GM19240 (cell line): ENCODE results near the gene GLIS1.

Experiments
- DNase-seq: peaks from one replicate; pipeline ENCODE4 v3.0.0; 2011; ENCODE audit warnings: low spot score; ENCODE audit not compliant: insufficient read length

GLIS1 gene

DNA sequence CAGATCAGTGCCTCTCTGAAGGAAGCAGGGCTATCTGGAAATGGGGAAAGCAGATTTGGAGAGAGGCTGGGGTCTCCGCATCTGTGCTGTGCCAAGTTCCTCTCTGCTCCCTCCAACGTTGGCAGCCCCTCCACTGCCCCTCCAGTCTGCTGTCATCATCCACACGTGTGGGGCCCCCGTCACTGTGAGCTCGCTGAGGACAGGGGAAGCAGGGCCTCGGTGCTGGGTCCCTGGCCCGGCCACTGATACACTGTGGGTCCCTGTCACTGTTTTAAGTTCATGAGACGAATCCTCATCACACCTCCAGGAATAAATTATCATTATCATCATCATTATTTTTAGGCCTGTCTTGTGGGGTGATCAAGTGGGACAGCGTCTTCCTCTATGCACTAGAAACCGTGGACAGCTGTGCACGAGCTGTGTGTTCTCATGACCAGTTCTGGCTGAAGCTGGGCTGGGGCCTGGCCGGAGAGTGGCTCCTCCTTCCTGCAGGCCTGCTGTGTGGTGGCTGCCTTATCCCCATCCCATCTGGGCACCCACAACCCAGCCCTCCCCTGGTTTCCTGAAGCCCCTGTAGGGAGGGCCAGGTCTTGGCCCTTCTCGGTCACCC lies 227.5 kb downstream of the GLIS1 start:
- DNase-seq, result no peak

DNA sequence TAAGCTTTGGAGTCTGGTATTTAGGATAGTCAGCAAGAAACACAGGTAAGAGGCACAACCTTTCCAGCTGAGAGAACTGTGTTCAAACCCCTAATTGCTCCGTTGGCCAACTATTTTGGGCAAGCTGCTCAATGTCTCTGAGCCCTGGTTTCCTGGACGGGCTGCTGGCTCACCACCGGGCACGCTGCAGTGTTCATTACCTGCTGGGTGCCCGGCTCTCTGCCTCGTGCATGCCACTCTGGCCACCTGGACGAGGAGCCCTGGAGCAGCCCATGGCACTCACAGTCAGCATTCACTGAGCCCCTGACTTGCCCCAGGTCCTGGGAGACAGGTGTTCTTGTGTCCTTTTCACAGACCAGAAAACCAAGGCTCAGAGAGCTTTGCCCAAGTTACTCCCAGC lies 228.7 kb downstream of the GLIS1 start:
- DNase-seq, result no peak

DNA sequence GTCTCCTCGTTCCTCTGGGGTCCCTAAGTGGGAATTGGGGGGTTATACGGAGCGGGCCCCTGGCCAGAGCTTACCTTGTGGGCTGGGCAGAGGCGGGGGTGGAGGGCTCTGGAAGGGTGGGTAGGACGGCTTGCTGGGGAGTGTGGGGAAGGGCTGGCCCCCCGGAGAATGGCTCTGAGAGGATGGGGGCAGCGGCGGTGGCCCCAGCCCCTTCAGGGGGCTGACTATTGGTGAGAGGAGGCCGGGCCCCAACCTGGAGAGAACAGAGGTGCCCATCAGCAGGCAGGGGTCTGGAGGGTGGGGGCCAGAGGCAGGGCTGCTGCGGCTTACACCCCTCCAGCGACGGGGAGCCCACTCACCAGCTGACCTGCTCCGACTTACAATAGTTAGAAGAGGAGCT lies 229.2 kb downstream of the GLIS1 start:
- no peak for DNase-seq

DNA sequence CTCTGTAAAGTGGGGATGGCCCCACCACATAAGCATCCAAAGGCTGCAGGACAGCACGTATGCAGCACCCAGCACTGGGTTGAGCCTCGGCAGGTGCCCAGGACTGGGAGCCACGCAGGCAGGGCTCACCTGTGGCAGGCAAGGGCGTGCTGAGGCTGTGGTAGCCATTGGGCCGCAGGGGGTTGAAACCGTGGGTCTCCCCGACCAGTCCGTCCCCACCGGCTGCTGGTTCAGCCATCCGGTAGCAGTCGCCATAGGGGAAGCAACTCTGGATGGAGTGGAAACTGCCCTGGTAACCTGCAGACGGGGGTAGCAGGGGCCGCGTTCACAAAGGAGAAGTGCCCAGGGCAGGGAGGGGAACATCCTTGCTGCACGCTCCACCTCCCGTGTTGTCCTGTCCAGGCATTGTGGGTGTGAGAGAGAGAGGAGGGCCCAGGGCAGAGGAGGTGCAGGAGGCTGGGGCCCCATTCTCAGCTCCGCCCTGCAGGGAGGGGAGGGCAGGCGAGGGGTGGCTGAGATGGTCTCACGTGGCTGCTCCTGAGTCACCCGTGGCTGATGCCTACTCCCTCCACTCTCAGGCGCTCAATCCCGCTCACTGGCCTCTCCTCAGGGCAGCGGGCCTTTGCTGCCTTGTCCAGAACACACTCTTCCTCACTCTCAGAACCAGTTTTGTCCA lies 229.8 kb downstream of the GLIS1 start:
- no peak for DNase-seq

DNA sequence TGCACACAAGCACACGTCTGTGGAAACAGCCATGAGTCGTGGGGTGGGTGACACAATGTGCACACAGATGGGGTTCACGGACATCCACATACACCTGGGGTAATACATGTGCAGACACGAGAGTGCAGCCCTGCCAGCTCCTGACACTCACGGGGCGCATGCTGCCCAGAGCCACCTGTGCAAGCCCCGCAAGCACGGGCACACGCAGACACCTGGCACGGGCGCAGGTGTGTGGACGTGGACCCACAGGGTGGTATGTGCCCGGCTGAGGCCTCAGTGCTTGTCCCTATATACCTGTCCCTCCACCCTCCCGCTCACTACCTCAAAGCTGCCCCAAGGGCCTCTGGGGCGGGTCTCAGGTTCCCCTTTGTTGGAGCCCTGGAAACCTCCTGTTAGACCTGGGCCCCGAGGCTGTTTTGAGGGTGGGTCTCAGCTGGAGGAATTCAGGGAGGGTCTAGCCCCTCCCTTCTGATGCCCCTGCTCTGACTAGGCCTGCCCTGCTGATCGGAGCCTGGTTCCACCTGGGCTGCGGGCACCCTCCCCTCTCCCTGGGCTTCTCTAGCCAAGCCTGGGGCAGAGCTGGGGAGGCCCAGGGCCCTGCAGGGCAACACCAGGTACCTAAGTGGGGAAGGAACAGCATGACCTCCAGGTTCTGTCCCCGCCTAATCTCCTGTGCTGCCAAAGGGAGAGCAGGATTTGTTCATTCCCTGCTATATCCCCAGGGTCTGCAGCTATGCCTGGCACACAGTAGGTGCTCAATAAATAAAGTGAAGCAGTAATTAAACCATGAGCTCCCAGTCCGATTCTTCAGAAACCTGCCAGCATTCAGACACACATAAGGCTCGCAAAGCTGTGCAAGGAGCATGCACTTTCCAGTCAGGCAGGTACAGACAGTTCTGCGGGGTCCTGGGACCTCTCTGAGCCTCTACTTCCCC lies 230.6 kb downstream of the GLIS1 start:
- no peak for DNase-seq

DNA sequence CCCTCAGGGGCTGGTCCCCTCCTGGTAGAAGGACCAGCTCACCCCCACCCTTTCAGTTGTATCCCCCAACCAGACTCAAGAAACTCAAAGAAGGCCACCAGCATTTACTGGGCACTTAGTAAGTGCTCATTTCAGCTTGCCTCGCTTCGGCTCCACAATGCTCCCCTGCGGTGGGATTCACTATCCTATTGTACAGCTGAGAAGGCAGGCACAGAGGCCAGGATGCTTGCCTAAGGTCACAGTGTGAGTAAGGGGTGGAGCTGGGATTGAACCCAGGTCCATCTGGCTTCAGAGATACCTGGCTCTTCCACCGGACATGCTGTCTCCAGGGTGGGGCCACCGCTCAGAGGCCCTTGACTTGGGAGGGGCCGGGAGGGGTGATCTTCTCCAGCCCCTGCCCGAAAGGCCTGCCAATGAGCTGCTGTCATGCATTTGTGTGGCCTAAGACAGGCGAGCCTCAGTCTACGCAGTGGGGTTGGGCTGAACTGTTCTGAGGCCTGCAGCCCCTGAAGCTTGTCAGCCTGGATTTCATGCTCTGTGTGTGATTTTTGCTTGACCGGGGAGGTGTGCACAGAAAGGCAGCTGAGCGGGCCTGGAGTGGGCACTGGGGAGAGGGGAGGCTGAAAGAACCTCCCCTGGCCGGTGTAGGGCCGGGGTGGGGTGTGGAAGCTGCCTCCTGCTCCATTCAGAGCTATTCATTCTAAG lies 231.7 kb downstream of the GLIS1 start:
- no peak for DNase-seq

DNA sequence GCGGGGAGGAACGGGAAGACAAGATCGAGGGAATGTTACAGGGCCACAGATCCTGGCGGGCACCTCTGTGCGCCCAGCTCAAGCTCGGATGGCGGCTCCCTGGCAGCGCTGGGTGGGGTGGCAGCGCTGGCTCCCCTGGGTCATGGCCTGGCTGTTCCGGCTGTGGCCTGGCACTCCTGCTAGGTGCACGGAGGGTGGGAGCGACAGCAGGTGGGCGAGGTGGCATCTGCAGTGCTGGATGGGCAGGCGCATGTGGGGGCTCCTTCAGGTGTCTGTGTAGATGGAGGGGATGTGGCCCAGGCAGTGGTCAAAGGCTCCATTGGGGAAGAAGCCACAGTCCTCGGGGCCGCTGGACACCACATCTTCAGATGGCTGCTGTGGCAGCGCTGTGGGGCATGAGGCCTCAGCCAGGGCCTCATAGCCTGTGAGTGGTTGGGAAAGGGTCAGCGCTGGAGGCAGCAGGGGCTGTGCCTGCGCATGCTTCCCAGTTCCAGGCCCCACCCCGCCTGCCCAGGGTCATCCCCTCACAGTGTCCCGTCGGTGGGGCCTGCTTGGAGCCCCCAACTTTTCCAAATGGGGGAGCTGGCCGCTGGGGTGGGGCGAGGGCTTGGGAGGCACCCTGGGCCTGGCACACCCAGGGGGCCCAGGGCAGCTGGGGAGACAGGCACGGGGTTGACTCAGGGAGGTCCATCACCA lies 232.5 kb downstream of the GLIS1 start:
- no peak for DNase-seq

DNA sequence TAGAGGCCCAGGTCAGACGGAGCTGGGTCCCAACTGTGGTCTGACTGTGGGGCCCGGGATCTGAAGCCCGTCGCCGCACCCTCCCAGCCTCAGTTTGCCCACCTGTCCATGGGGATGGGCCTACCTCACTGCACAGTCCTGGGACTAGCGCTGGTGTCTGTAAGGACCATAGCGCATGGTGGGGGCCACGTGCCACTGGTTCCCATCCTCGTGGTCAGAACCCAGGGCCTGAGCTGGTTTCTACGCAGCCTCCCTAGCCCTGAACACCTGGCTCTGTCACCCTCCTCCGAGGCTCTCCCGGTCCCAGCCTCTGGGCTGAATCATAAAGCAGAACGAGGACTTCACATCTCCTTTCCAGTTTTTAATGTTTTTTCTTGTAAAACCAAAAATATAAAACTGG lies 233.1 kb downstream of the GLIS1 start:
- DNase-seq, result no peak

DNA sequence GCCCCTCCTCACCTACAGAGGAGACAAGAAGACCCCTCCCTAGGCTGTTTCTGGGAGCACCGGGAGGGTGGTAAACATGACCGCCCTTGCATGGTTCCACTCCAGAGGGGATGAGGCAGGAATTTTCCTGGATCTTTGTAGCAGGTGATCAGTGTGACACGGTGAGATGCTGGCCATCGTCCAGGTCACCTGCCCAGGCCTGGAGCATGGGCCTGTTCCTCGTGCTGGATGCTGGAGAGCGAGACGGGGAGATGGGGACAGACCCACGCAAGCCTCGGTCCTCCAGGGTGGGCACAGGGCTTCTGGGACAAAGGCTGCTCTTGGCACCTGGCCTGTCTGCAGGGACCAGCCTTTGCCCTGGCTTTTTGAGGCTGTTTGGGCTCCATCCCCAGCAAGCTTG lies 233.6 kb downstream of the GLIS1 start:
- no peak for DNase-seq

DNA sequence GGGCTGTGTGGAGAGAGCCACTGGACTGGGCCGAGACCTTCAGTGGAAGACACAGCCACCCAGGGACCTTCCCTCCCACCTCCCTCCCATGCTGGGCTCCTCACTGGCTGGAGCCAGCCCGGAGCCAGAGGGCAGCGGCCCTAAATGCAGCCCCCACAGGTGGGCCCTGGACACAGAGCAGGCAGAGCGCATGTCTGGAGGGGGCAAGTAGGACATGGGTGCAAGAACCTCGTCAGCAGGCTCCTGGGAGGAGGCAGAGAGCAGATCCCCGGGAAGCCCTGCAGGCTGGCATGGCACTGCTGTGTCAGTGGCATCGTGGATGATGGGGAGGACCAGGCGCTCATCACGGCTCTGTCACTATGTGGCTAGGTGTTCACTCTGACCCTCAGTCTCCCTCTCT lies 234.1 kb downstream of the GLIS1 start:
- DNase-seq, result no peak

DNA sequence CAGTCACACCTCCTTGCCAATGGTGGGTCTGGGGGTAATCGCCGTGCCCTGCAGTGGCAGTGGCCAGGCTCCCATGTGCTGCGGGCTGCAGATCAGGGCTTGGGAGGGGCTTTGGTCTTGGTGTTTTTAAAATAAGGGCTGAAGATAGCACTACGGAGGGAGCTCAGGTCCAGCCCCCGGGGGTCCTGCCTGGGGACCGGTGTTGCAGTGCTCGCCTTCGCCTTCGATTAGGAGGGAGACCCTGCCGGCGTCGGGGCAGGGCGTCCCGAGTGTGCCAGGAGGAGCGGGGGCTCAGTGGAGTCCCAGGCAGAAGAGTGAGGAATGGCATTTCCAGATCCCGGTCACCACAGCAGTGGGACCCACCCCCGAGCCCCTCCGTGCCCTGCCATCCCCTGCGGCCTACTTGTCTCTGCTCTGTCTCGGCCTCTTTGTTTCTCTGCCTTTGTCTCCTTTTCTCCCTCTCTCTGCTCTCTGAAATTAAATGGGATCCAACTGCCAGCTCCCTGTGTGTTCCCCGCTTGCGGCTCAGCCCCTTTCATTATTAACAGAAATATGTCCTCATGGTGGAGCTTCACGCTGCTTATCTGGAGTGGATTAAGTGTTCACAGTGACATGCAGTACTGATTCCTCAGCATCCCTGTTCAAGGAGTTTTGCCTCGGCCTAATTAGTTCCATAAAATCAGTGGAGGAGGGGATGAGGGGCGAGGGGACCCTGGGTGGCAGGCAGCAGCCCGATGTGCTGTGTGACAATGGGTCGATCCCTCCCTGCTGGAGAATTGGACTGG lies 235.3 kb downstream of the GLIS1 start:
- no peak for DNase-seq

DNA sequence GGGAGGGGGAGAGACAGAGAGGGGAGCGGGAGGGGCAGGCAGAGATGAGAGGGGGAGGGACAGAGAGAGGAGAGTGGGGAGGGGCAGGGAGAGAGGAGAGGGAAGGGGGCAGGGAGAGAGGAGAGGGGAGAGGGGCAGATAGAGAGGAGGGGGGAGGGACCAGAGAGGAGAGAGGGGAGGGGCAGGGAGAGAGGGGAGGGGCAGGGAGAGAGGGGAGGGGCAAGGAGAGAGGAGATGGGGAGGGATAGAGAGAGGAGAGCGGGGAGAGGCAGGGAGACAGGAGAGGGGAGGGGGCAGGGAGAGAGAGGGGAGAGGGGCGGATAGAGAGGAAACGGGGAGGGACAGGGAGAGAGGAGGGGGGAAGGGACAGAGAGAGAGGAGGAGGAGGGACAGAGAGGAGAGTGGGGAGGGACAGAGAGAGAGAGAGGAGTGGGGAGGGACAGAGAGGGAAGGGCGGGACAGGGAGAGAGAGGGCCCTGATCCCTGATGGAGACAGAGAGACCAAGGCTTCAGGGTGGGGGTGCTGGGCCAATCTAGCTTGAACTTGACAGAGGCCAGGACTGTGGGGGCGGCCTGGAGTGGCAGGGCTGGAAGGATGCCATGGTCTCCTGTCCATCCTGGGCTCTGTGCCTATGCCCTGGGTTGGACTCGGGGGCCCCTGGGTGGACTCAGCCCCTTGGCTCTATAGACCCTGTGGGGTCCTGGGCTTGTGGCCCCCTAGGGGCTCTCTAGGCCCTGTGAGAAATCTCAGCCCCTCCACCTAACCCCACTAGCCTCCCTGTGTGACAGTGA lies 236.1 kb downstream of the GLIS1 start:
- DNase-seq, result no peak

DNA sequence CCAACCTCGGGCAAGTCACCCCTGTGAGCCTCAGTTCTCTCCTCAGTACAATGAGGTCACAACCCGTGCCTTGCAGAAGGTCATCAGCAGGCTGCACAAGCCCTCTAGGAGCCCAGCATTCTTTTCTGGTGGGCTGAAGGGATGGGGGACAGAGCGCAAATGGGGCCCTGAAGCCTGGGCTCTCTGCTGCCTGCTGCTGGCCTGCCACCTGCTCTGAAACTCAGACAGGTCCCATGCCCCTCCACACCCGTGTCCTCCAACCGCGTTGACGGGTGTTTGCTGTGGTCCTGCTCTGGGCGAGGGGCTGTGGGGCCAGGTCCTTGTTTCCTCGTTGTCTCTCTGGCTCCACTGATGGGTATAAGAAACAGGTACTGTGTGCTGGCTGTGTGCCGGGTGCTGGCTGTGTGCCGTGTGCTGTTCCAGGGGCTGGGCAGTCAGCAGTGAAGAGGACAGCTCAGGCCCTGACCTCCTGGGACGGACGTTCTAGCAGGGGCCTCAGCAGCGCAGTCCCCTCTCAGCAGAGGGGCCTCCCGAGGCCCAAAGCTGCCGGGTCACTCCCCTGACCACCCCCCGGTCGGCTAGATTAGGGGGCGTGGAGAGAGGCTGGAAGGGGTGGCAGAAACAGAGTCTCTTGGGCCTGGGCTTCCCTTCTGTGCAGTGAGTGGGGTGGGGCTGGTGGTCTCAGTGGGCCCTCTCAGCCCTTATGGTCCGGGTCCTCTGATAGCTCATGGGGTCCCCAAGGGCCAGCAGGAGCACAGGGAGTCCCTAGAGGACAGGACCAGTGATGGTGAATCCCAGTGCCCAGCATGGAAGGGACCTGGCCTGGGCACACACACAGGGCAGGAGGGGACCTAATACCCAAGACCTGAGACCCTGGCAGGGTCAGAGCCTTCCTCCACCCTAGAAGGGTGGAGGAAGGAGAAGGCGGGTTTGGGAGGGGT lies 237.6 kb downstream of the GLIS1 start:
- no peak for DNase-seq

DNA sequence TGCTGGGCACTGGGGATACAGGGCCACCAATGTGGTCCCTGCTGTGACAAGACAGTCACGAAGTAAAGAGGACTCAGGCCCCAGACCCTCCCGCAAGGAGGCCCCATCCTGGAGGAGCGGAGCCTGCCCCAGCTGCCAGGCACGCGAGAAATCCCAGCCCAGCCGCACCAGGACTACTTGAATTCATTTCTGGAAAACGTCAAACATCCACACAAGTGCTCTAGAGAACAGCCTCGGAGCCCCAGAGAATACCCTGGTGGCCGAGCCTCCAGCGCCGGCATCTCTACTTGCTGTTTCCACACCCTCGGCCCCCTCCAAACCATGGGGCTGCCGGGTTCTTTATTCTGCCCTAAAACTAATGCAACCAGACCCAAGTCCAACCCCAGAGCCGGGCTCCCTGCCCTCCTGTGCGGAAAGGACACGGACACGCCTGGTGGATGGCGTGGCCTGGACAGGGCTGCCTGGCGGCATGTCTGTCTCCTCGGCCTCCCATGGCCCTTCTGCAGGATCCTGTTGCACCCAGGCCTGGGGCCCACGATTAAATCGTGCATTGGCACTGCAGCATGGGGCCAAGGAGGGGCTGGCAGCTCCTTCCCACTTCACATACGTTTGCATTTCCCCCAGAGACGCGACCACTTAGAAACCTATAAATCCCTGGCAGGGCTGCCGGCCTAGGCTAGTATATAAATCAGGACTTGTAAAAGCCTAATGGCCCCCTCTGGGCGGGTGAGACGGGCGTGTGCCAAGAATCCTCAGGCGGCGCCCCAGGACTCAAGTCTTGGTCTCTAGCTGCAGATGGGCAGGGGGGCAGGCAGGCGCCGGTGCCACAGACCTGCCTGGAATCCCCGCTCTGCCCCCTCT lies 238.5 kb downstream of the GLIS1 start:
- DNase-seq, result no peak

DNA sequence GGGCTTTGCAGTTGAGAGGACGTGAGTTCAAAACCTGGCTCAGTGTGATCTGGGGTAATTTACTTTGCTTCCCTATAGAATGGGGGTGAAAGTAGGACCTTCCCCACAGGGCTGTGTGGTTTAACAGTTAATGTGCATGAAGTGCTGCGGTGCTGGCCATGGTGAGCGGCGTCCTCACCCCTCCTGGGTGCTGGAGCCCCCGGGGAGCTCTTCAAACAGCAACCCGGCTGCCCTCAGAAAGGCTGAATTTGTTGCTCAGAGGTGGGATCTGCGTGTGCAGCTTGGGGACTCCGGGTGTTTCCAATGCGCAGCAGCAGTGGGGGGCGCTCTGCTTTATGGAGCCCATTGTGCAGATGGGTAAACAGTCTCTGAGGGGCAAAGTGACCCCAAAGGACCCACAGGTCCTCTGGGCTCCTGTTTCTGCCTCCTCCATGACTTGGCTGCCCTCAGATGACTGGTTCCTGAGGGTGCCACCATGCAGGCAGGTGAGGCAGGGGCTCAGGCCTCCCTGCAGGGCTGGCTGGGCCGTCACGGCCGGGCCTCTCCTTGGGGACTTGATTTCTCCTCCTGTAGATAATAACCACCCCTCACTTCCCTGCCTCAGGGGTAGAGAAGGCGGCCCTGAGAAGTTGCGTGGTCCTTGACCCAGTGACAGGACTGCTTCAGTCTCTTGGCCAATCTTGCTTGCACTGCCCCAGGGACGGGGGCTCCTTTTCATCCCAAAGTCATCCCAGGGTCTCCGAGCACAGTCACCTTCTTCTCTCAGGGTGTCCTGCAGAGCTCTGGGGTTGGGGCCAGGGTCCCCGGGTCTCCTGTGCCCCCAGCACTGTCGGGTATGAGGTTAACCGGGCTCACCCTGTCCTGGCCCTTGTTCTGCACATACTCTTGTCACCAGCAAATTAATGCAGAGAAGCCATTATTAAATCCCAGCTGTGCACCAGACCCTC lies 239.4 kb downstream of the GLIS1 start:
- DNase-seq, result no peak

DNA sequence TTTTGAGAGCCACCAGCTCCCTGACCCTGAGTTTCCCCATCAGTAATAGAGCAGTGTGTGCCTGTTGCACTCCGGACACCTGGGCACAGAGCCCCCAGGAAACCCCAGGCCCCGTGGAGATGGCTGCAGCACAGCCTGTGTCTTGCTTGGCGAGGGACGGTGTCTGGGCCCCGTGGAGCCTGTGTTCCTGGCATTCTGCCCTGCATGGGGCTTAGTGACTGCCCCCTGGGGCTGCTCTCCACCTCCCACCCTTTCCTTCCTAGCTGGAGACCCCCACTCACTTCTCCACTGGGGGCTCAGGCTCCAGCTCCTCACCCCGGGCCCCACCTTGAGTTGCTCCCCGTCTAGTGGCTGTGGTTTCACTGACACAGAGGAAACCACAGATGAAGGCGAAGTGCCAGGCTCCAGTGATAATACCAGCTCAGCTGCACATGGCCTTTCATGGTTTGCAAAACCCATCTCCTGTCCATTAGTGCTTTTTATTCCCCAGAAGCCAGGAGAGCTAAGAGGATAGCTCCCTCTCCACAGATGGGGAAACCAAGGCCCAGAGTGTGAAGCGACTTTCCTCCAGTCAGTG lies 240.3 kb downstream of the GLIS1 start:
- no peak for DNase-seq
